ENCODE data around the gene SCD.

DNA sequence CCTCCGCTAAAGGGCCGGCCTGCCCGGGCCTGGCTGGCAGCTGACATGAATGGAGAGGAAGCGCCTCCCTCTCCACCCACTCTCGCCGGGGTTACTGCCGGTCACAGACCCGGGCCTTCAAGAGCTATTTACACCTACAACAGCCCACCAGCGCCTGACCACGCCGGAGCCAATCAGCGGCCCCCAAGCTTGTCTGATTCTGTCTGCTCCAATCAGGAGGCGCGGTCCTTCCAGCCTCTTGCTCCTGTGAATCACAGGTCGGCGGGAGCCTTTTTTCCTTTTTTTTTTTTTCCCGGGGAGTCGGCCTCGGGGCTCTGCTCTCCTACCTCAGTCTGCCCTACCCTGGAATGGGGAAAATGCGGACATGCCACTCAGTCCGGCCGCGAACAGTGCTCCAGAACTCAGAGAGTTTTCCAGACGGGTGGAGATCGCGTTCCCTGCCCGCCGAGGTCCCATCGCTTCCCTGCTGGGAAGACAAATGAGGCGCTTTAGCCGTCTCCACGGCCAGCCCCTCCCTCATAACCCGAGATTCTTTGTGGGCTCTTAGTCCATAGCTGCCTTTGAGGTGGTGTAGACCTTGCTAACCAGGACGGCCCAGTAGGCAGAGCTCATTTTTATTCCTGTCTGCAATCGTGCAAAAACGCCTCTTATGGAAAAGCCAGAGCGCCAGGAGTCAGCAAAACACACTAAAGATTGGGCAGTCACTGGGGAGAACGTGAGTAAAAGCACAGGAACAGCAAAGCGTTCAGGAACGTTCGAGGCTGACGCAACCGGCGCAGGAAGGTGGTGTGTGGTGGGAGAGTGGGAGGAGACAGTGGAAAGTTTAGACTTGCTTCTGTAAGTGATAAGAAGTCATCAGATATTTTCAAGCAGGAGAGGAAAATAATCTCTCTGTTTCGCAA, 26.5 kb downstream of the SCD start:
- TF ChIP-seq GATA3 (IDR thresholded peaks at IDR 0.05; ENCODE audit: low read depth, low read length): no peak
- TF ChIP-seq GATA2 (IDR thresholded peaks at IDR 0.05; ENCODE audit: low read depth, low read length): peak; percentile 50; the same call in 1 of the 2 replicates

Data from SH-SY5Y (cell line).